WTC11 (cell line): ENCODE results near the gene CACNB3.

Experiments used
- ELF4 ChIP-seq: sonication (generic); formaldehyde crosslinking; IDR thresholded peaks from 2 replicates; pipeline ENCODE4 v1.8.1; 2022; ENCODE audit warnings: low read depth, mild to moderate bottlenecking, moderate library complexity, missing genetic modification reagents
- ETV6 ChIP-seq: sonication (generic); formaldehyde crosslinking; IDR thresholded peaks from 2 replicates; pipeline ENCODE4 v1.8.1; 2022; ENCODE audit warnings: mild to moderate bottlenecking, missing genetic modification reagents
- FOXJ3 ChIP-seq: sonication (generic); formaldehyde crosslinking; IDR thresholded peaks from 2 replicates; pipeline ENCODE4 v1.9.0; 2021; ENCODE audit warnings: missing genetic modification reagents, mild to moderate bottlenecking, borderline replicate concordance
- FOXK1 ChIP-seq: sonication (generic); formaldehyde crosslinking; IDR thresholded peaks from 2 replicates; pipeline ENCODE4 v1.8.0; 2022; ENCODE audit warnings: mild to moderate bottlenecking, moderate library complexity, missing genetic modification reagents
- KAT7 ChIP-seq: sonication (generic); formaldehyde crosslinking; IDR thresholded peaks from 2 replicates; pipeline ENCODE4 v1.8.1; 2023; ENCODE audit warnings: missing genetic modification reagents, mild to moderate bottlenecking, borderline replicate concordance
- NFE2L1 ChIP-seq: sonication (generic); formaldehyde crosslinking; IDR thresholded peaks from 2 replicates; pipeline ENCODE4 v1.8.1; 2023; ENCODE audit warnings: missing genetic modification reagents
- NFYB ChIP-seq: sonication (generic); formaldehyde crosslinking; conservative IDR thresholded peaks from 2 replicates; pipeline ENCODE4 v1.8.0; 2022; ENCODE audit warnings: low read depth, missing genetic modification reagents
- SP1 ChIP-seq: sonication (generic); formaldehyde crosslinking; conservative IDR thresholded peaks from 2 replicates; pipeline ENCODE4 v1.8.1; 2022; ENCODE audit warnings: missing genetic modification reagents
- TF ChIP-seq, protein P1 (sequence below): fragments of 200-600 bp; IDR thresholded peaks from 2 replicates; pipeline ENCODE4 v1.8.0; 2022; ENCODE audit warnings: antibody characterized with exemption
- TF ChIP-seq, protein P2 (sequence below): sonication (generic); formaldehyde crosslinking; conservative IDR thresholded peaks from 2 replicates; pipeline ENCODE4 v1.8.1; 2022; ENCODE audit warnings: mild to moderate bottlenecking, missing genetic modification reagents
- TF ChIP-seq, protein P3 (sequence below): sonication (generic); formaldehyde crosslinking; IDR thresholded peaks from 2 replicates; pipeline ENCODE4 v1.8.0; 2022; ENCODE audit warnings: mild to moderate bottlenecking, missing genetic modification reagents
- TF ChIP-seq, protein P4 (sequence below): sonication (generic); formaldehyde crosslinking; IDR thresholded peaks from 2 replicates; pipeline ENCODE4 v1.8.0; 2022; ENCODE audit warnings: mild to moderate bottlenecking, missing genetic modification reagents
- TF ChIP-seq, protein P5 (sequence below): sonication (generic); formaldehyde crosslinking; IDR thresholded peaks from 2 replicates; pipeline ENCODE4 v1.8.1; 2022; ENCODE audit warnings: mild to moderate bottlenecking, moderate library complexity, missing genetic modification reagents
- TF ChIP-seq, protein P6 (sequence below): sonication (generic); formaldehyde crosslinking; IDR thresholded peaks from 2 replicates; pipeline ENCODE4 v1.8.1; 2022; ENCODE audit warnings: mild to moderate bottlenecking, missing genetic modification reagents, moderate library complexity, borderline replicate concordance

DNA sequence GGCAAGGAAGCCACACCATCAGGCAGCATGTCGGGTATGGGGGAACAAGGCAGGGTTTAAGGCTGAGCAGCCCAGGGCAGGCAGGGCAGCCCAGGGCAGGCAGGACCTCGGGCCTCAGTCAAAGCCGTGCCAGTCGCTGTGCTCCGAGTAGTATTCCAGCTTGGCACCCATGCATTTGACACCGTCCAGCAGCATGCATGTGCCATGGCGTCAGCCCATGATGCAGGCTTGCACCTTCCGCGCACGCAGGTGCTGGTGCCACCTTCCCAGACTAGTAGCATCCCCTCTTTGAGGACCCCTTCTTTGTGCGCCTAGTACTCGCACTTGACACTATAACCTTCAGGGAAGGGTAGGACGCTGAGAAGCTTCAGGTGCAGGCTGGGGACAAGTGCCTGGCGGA is 17.8 kb upstream of the CACNB3 start:
- TF ChIP-seq, protein P1, sequence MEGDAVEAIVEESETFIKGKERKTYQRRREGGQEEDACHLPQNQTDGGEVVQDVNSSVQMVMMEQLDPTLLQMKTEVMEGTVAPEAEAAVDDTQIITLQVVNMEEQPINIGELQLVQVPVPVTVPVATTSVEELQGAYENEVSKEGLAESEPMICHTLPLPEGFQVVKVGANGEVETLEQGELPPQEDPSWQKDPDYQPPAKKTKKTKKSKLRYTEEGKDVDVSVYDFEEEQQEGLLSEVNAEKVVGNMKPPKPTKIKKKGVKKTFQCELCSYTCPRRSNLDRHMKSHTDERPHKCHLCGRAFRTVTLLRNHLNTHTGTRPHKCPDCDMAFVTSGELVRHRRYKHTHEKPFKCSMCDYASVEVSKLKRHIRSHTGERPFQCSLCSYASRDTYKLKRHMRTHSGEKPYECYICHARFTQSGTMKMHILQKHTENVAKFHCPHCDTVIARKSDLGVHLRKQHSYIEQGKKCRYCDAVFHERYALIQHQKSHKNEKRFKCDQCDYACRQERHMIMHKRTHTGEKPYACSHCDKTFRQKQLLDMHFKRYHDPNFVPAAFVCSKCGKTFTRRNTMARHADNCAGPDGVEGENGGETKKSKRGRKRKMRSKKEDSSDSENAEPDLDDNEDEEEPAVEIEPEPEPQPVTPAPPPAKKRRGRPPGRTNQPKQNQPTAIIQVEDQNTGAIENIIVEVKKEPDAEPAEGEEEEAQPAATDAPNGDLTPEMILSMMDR: no peak
- TF ChIP-seq, protein P2, sequence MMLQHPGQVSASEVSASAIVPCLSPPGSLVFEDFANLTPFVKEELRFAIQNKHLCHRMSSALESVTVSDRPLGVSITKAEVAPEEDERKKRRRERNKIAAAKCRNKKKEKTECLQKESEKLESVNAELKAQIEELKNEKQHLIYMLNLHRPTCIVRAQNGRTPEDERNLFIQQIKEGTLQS: no peak
- TF ChIP-seq FOXK1 (CRISPR knock-in tag) (no peak), ETV6 (CRISPR knock-in tag) (no peak), KAT7 (CRISPR knock-in tag) (no peak), SP1 (no peak), FOXJ3 (CRISPR knock-in tag) (no peak), NFYB (CRISPR knock-in tag) (no peak), ELF4 (no peak), NFE2L1 (CRISPR knock-in tag) (no peak)
- TF ChIP-seq, protein P3, sequence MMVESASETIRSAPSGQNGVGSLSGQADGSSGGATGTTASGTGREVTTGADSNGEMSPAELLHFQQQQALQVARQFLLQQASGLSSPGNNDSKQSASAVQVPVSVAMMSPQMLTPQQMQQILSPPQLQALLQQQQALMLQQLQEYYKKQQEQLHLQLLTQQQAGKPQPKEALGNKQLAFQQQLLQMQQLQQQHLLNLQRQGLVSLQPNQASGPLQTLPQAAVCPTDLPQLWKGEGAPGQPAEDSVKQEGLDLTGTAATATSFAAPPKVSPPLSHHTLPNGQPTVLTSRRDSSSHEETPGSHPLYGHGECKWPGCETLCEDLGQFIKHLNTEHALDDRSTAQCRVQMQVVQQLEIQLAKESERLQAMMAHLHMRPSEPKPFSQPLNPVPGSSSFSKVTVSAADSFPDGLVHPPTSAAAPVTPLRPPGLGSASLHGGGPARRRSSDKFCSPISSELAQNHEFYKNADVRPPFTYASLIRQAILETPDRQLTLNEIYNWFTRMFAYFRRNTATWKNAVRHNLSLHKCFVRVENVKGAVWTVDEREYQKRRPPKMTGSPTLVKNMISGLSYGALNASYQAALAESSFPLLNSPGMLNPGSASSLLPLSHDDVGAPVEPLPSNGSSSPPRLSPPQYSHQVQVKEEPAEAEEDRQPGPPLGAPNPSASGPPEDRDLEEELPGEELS (CRISPR knock-in tag): no peak
- TF ChIP-seq, protein P4, sequence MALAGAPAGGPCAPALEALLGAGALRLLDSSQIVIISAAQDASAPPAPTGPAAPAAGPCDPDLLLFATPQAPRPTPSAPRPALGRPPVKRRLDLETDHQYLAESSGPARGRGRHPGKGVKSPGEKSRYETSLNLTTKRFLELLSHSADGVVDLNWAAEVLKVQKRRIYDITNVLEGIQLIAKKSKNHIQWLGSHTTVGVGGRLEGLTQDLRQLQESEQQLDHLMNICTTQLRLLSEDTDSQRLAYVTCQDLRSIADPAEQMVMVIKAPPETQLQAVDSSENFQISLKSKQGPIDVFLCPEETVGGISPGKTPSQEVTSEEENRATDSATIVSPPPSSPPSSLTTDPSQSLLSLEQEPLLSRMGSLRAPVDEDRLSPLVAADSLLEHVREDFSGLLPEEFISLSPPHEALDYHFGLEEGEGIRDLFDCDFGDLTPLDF (CRISPR knock-in tag): no peak
- TF ChIP-seq, protein P5, sequence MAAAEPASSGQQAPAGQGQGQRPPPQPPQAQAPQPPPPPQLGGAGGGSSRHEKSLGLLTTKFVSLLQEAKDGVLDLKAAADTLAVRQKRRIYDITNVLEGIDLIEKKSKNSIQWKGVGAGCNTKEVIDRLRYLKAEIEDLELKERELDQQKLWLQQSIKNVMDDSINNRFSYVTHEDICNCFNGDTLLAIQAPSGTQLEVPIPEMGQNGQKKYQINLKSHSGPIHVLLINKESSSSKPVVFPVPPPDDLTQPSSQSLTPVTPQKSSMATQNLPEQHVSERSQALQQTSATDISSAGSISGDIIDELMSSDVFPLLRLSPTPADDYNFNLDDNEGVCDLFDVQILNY (CRISPR knock-in tag): no peak
- TF ChIP-seq, protein P6, sequence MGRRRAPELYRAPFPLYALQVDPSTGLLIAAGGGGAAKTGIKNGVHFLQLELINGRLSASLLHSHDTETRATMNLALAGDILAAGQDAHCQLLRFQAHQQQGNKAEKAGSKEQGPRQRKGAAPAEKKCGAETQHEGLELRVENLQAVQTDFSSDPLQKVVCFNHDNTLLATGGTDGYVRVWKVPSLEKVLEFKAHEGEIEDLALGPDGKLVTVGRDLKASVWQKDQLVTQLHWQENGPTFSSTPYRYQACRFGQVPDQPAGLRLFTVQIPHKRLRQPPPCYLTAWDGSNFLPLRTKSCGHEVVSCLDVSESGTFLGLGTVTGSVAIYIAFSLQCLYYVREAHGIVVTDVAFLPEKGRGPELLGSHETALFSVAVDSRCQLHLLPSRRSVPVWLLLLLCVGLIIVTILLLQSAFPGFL: no peak
